Esophagus (tissue), 2 donors: ENCODE data around the gene ATRIP. TPM values are rescaled to one million over a fixed set of nuclear protein-coding genes. Genes with fewer than 3 reads are reported as not detected.
A peak's percentile ranks its signal among the peaks of the same experiment; 100 is the strongest.
"Not testable (repeated sequence)": the region's sequence is repeated elsewhere in the genome, so short reads cannot be mapped to it uniquely, and the experiment has no call there.

Experiments used
- H3K27ac ChIP-seq, 2 donors: one replicate each; pipeline ENCODE4 v1.5.1; 2013; ENCODE audit warnings: low read depth in 2 of 2, mild to moderate bottlenecking in 2 of 2, inconsistent platforms in 1 of 2, low read length in 1 of 2, moderate library complexity in 1 of 2
- H3K27me3 ChIP-seq, 2 donors: one replicate each; pipeline ENCODE4 v1.6.1; 2013; ENCODE audit warnings: low read length in 2 of 2, control low read depth in 1 of 2, mild to moderate bottlenecking in 1 of 2; ENCODE audit not compliant: insufficient read depth in 2 of 2, control insufficient read depth in 1 of 2
- H3K36me3 ChIP-seq, 2 donors: one replicate each; pipeline ENCODE4 v1.6.1; 2013; ENCODE audit warnings: low read length in 1 of 2; ENCODE audit not compliant: control insufficient read depth in 2 of 2, insufficient read depth in 2 of 2
- H3K4me1 ChIP-seq, 2 donors: one replicate each; pipeline ENCODE4 v1.6.1; 2013; ENCODE audit warnings: low read length in 1 of 2; ENCODE audit not compliant: control insufficient read depth in 2 of 2, insufficient read depth in 2 of 2
- H3K4me3 ChIP-seq, 2 donors: one replicate each; pipeline ENCODE4 v1.5.1; 2013; ENCODE audit warnings: low read length in 2 of 2, mild to moderate bottlenecking in 2 of 2, low read depth in 1 of 2, moderate library complexity in 1 of 2
- H3K9me3 ChIP-seq, 2 donors: one replicate each; pipeline ENCODE4 v1.6.1; 2013; ENCODE audit warnings: mild to moderate bottlenecking in 2 of 2, low read depth in 1 of 2, low read length in 1 of 2, moderate library complexity in 1 of 2; ENCODE audit not compliant: control insufficient read depth in 2 of 2, insufficient read depth in 1 of 2
- WGBS, 2 donors: extraction: QIAGEN DNeasy Blood & Tissue Kit; methylation state at CpG; one replicate each; pipeline ENCODE4 v1.1.7; 2013; 5-methylcytosine and 5-hydroxymethylcytosine counted together
- polyA plus RNA-seq, 2 donors: library from polyadenylated mRNA; stranded (reverse); fragments of 200-250 nt; gene quantifications; one replicate each; pipeline ENCODE4 v1.2.3, GENCODE V29; 2013
- donor health status: healthy with polysubstance abuse.
- donor health status: Bipolar disorder and iron deficiency.

The ATRIP gene
- polyA plus RNA-seq, 2 donors, result 4.9 to 5.7 TPM

GRCh38 chr3:48482822-48483221 lies 36.3 kb downstream of the ATRIP start:
- WGBS, 2 donors, result 91 to 95% methylated on average over 6 of the region's 6 CpGs
- H3K9me3 ChIP-seq, H3K36me3 ChIP-seq, H3K27me3 ChIP-seq, H3K27ac ChIP-seq, H3K4me3 ChIP-seq, H3K4me1 ChIP-seq: not testable (repeated sequence)

- H3K9me3 ChIP-seq, result no peaks in the 10 kb centered on the region
- peaks cover 0 to 3% of the 10 kb centered on the region in 2 donors for H3K36me3 ChIP-seq
- H3K27ac ChIP-seq, result no peak overlapping the region
- H3K27me3 ChIP-seq, result no peaks in the 10 kb centered on the region
- no peak overlapping the region for H3K4me3 ChIP-seq
- H3K4me1 ChIP-seq, result no peaks in the 10 kb centered on the region
- 91 to 95% methylated on average over 5 of the region's 5 CpGs for WGBS, 2 donors
These were observed 40.4 kb downstream of the ATRIP start for GRCh38 chr3:48486952-48487351.

GRCh38 chr3:48492461-48493202 lies 46.1 kb downstream of the ATRIP start:
- WGBS, 2 donors, result 42 to 54% methylated on average over 7 of the region's 7 CpGs
- H3K27ac ChIP-seq, result peak overlapping the region; percentile 76 to 83
- H3K36me3 ChIP-seq, result peaks cover 0 to 6% of the 10 kb centered on the region in 2 donors

GRCh38 chr3:48493203-48493501 lies 46.6 kb downstream of the ATRIP start:
- WGBS, 2 donors, result 54 to 66% methylated on average over 3 of the region's 3 CpGs
- Histone ChIP-seq H3K4me1 (peaks cover 0 to 4% of the 10 kb centered on the region in 2 donors), H3K27me3 (no peaks in the 10 kb centered on the region), H3K4me3 (no peak overlapping the region), H3K27ac (peak overlapping the region; percentile 76 to 83), H3K36me3 (peaks cover 2 to 7% of the 10 kb centered on the region in 2 donors), H3K9me3 (no peaks in the 10 kb centered on the region)

More at GRCh38 chr3:48492461-48493202, 46.1 kb downstream of the ATRIP start:
- Histone ChIP-seq H3K9me3 (no peaks in the 10 kb centered on the region), H3K27me3 (no peaks in the 10 kb centered on the region), H3K4me3 (no peak overlapping the region), H3K4me1 (peaks cover 0 to 4% of the 10 kb centered on the region in 2 donors)

GRCh38 chr3:48500656-48501055 lies 54.1 kb downstream of the ATRIP start:
- H3K27me3 ChIP-seq, result no peaks in the 10 kb centered on the region
- H3K4me1 ChIP-seq, result peaks cover 13 to 25% of the 10 kb centered on the region in 2 donors
- no peak overlapping the region for H3K4me3 ChIP-seq
- peaks cover 6 to 11% of the 10 kb centered on the region in 2 donors for H3K36me3 ChIP-seq
- H3K9me3 ChIP-seq, result no peaks in the 10 kb centered on the region
- H3K27ac ChIP-seq, result peak overlapping the region; percentile 10 to 48
- 67 to 77% methylated on average over 5 of the region's 5 CpGs for WGBS, 2 donors

- H3K4me3 ChIP-seq, result no peak overlapping the region
- H3K36me3 ChIP-seq, result peaks cover 6 to 11% of the 10 kb centered on the region in 2 donors
- peaks cover 13 to 25% of the 10 kb centered on the region in 2 donors for H3K4me1 ChIP-seq
- H3K27ac ChIP-seq, result peak overlapping the region; percentile 10 to 48
- no peaks in the 10 kb centered on the region for H3K27me3 ChIP-seq
- H3K9me3 ChIP-seq, result no peaks in the 10 kb centered on the region
- WGBS, 2 donors, result 60 to 79% methylated on average over 7 of the region's 7 CpGs
These were observed 54.7 kb downstream of the ATRIP start for GRCh38 chr3:48501196-48501595.

- H3K27ac ChIP-seq, result peak overlapping the region; percentile 96 to 98
- no peak overlapping the region for H3K4me3 ChIP-seq
- no peaks in the 10 kb centered on the region for H3K27me3 ChIP-seq
- 69 to 73% methylated on average over 5 of the region's 5 CpGs for WGBS, 2 donors
- peaks cover 6 to 11% of the 10 kb centered on the region in 2 donors for H3K36me3 ChIP-seq
- no peaks in the 10 kb centered on the region for H3K9me3 ChIP-seq
- peaks cover 13 to 25% of the 10 kb centered on the region in 2 donors for H3K4me1 ChIP-seq
These were observed 55.6 kb downstream of the ATRIP start for GRCh38 chr3:48502121-48502520.

GRCh38 chr3:48502728-48503168 lies 56.2 kb downstream of the ATRIP start:
- WGBS, 2 donors, result 33 to 37% methylated on average over 6 of the region's 6 CpGs
- H3K9me3 ChIP-seq, result no peaks in the 10 kb centered on the region
- H3K4me3 ChIP-seq, result peak overlapping the region; percentile 69 to 82
- H3K36me3 ChIP-seq, result peaks cover 6 to 11% of the 10 kb centered on the region in 2 donors
- no peaks in the 10 kb centered on the region for H3K27me3 ChIP-seq
- peaks cover 13 to 25% of the 10 kb centered on the region in 2 donors for H3K4me1 ChIP-seq
- peak overlapping the region; percentile 96 to 98 for H3K27ac ChIP-seq

GRCh38 chr3:48503401-48504050 lies 57.0 kb downstream of the ATRIP start:
- Histone ChIP-seq H3K4me3 (peak overlapping the region; percentile 69 to 82), H3K27ac (peak overlapping the region; percentile 96 to 98), H3K27me3 (no peaks in the 10 kb centered on the region), H3K4me1 (peaks cover 13 to 25% of the 10 kb centered on the region in 2 donors), H3K9me3 (no peaks in the 10 kb centered on the region), H3K36me3 (peaks cover 3 to 7% of the 10 kb centered on the region in 2 donors)
- 5 to 13% methylated on average over 25 to 26 of the region's 26 CpGs for WGBS, 2 donors
